NCI-H2196 treated with DMSO at 0.1 percent for 48 hours (cell line): ENCODE results near the gene CUX1.

Experiments
- DNase-seq: peaks from one replicate; lab custom pipeline; 2025; ENCODE audit not compliant: unreplicated experiment; lab: John Stamatoyannopoulos, UW

Gene CUX1

DNA sequence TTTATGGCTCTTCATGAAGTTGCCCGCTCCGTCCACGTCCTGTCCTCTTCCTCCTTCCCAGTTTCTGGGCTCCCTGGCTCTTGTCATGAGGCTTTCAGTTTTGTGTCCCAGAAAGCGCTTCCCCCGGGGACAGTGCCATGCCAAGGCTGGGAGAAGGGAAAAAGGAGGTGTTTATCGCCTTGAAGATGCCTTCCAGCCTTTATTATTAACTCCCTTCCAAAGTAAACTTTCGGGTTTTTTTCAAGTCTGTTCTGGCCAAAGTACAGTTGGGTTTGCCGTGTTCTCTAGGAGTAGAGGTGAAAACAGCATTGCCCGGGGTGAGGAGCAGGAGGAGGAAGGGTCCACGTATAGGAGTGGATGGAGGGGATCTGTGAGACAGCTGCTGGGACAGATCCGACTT, 117.2 kb downstream of the CUX1 start:
- DNase-seq = no peak

DNA sequence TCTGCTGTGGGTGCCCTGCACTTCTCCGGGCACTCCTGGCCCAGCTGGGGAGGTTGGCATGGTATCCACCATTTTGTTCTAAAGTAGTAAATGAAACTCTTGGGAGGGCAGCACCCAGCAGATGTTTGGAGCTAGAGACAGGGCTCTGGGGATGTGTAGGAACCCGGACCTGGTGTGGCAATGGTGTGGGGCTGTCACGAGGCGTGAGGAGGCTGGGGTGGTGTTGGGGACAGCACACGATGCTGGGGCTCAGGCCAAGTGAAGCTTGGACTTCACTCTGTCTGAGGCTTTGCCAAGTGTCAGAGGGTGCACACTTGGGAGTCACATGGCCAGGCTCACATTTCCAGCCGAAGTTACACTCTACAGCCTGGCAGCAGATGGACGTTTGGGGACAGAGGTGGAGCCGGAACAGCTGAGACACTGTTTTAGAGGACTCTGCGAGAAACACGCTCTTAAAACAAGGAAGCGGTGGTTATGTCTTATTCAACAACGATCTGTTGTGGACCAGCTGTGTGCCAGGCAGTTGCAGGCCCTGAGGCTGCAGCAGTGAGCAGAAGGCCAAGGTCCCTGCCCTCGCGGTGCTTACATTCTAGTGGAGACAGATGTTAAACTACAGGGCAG, 118.2 kb downstream of the CUX1 start:
- no peak for DNase-seq

DNA sequence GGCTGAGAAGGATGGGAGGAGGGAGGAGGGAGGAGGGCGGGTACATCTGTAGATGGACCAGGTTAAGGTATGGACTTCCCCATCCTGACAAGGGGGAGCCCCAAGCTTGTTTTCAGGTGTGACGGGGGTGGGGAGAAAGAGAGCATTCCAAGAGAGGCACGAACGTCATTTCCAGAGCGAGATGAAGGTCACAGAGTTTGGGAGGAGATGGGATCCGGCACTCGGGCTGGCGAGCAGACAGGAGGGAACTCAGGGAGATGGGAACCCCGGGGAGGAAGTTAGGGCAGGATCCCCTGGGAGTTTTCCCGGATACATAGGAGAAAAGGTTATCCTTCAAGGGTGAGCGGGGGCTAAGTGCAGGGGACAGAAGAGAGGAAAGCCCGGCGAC, 118.8 kb downstream of the CUX1 start:
- no peak for DNase-seq

DNA sequence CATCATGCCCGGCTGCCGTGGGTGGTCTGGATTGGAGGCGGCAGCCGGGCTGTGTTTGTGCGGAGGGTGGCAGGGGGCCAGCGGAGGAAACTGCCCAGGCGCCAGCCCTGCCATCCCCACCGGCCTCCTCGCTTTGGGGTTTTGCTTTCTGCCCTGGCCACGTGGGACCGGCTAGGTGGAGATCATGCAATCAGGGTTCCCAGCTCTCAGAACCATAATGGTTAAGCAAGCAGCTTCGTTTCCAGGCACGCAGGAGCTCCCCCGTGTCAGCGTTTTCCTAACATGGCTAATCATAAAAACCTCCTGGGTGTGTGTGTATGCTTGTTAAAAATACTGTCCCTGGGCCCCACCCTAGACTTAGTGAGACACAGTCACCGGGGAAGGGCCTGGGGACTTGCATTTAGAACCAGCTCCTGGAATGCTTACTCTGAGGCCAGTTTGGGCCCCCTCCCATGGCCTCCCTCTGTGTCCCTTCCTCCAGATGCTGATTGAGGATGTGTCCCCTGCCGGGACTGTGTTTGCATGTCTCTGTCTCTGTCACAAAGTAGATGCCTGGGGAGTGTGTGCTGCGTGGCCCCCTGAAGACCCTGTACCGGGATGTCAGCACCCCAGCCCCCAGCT, 119.3 kb downstream of the CUX1 start:
- no peak for DNase-seq

GRCh38 chr7:101937717-101938514, 120.5 kb downstream of the CUX1 start:
- DNase-seq = no peak

GRCh38 chr7:101939136-101939695, 121.8 kb downstream of the CUX1 start:
- DNase-seq = no peak

- DNase-seq = no peak
Measured at GRCh38 chr7:101940151-101940550, 122.7 kb downstream of the CUX1 start.

DNA sequence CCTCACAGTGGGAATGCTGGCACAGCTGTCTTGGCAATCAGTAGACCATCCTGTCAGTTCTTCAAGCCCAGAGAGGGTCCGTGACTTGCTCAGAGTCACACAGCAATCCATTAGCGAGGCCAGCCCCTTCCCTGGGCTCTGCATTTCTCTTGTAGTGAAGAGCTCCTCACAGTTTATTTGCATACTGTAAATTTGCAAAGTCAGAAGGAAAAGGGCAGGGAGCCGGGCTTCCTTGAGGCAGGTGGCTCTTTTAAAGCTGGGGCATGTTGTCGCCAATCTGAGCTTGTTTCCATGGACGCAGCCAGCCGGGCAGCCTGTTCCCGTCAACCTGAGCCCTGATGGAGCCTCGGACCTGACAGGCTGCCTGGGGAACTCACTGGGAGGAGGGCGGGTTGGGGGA, 123.4 kb downstream of the CUX1 start:
- DNase-seq = peak; percentile 37

DNA sequence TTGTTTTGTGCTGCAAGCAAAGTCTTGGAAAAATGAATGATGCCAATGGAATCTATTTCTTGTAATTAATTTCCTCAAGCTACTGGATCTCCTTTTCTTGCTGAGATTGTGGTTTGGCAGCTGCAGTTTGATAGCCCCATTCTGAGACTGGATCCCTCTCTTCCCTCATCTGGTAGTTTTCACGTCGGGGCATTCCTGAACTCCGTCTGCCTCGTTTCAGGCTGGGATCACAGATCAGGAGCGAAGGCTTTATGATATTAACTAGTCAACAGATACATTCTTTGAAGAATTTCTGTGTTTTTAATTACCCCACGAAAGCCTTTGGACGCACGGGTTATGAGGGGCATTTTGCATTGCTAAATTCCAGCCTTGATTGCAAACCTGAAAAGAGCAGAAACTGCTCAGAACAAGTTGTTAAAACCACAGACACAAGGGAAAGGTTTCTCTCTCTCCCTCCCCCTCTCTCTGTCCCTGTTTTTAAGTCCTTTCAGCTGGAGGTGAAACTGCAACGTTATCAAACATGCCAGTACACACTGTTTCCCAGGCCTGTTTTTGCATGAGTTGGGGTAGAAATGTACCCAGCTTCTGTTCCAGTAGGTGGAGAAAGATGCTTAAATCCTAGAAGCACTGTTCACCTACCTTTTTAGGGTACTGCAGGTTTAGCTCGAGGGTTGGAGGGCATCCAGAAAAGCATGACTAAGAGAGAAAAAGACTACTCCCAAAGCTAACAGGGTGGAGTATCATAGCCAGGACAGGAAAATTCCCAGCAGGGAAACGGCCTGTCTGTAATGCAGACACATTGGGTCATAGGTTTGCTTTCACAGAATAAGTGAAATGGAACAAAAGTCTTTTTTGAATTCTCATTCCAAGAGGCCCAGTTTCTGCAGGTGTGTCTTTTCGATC, 124.3 kb downstream of the CUX1 start:
- no peak for DNase-seq

- DNase-seq = no peak
Measured at GRCh38 chr7:101942603-101943210, 125.3 kb downstream of the CUX1 start.

DNA sequence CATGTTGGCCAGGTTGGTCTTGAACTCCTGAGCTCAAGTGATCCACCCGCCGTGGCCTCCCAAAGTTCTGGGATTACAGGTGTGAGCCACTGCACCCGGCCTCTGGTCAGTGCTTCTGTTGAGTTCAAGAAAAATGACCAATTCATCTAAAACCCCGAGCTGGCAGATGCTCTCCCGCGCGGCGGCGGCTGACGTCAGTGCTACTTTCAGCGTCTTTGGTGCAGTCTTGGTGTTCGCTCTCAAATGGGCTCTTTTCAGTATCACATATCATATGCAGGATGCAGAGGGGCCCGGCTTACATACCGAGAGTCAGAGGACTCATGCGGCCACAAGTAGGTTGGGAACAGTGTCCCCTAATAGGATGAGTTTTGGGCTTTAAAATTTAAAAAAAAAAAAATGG, 125.9 kb downstream of the CUX1 start:
- DNase-seq = no peak

DNA sequence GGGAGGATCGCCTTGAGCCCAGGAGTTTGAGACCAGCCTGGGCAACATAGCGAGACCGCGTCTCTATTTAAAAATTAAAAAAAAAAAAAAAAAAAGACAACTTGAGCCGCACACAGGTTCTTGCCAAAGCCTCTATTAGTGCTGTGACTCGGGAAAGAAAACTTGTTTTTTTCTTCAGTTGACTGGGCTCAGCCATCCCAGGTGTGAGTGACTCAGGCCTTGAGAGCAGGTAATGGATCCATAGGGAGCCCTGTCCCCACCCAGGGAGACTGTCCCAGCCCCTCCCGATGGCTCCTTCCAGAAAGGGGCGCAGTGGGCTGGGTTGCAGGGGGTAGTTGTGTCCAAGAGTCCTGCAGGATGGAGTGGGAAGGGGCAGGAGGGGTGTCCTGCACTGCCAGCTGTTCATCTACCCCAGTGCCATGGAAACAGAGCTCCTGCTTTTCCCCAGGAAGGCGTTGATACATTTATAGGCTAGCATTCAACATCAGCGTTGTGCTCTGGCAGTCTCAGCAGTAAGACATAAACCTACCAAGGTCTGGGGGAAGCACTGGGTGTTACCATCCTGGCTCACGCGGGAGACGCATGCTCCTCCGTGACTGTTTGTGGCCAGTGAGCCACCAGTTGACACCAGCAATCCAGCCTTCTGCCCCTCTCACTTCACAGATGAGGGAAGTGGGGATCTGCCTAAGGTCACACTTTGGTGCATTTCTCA, 126.6 kb downstream of the CUX1 start:
- DNase-seq = no peak

- no peak for DNase-seq
Measured at GRCh38 chr7:101944611-101945010, 127.2 kb downstream of the CUX1 start.

DNA sequence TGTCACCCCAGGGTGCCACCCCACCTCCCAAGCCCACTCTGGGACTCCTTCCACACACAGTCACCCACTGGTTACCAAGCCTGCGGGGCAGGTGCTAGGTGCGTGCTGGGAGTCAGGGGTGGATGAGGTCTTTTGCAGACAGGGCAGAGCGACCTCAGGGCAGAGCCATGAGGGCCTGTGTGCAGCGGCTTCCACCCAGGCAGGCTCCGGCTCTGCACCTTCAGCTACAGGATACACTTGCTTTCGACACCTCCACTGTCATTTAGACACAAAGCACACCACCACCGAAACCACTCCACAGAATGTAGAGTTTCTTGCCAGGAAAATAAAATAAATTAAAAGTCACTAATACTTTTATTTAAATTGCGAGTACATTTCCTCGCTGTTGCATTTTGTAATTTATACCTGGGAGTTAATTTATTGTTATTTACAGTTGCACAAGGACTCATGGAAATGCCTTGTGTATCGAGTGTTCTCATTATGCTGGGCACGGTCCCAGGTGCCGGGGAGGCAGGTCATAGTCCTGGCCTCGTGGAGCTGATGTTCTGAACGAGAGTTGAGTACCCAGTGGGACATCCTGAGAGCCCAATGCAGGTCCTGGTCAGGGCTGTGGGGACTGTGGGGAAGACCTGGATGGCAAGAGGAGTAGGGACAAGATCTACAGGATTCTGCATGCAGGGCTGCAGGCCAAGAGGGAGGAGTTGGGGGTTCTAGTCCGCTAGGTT, 127.8 kb downstream of the CUX1 start:
- DNase-seq = no peak

DNA sequence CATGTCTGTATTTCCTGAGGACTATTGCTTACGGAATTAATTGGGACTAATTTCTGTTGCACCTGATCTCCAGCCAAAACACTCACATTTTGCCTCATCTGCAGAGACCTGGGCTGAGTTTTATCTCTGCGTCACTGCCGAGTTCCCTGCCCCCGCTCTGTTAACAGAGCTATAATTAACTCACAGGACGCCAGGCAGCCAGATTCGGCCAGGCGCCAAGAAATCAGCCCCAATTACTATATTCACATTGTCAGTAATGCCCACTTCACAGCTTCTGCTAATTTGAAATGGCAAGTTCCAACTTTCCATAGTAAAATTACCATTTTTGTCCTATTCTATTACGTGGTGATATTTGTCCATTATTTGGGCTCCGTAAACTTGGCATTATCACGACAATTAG, 130.5 kb downstream of the CUX1 start:
- DNase-seq = peak; percentile 8

DNA sequence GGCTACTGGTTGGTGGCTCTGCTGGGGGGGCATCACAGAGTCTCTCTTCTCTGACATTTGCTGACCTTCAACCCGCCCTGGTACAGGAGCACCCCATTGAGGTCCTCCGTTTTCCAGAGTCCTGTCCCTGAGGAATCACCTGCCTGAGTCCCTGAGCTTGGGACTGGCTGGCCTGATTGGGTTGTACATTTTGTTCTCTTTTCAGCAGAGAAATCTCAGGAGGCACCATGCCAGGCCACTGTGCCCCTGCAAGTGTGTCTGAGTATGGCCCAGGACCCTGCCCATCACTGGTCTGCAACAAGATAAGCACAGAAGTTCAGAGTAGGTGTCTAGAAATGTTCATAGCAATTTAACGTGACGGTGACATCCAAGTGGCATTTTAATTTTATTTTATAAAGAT, 131.2 kb downstream of the CUX1 start:
- no peak for DNase-seq

DNA sequence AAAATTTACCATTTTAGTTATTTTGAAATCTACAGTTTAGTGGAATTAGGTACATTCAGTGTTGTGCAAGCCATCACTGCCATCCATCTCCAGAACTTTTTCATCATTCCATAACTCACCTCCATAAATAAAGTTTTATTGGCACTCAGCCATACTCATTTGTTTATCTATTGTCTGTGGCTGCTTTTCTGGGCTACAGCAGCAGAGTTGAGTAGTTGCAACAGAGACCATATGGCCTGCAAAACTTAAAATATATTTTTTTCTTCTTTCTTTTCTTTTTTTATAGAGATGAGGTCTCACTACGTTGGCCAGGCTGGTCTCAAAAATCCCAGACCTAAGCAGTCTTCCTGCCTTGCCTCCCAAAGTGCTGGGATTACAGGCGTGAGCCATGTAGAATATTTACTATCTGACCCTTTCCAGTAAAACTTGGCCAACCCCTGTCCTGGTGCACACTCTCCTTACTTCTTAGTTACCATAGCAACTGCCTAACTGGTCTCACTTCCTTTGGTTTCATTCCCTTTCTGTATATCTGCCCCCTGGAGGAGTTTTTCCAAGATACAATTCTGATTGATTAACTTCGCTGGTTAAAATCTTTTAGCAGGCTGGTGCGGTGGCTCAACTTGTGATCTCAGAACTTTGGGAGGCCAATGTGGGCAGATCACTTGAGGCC, 133.2 kb downstream of the CUX1 start:
- DNase-seq = no peak

GRCh38 chr7:101951757-101952156, 134.3 kb downstream of the CUX1 start:
- no peak for DNase-seq
